ENCODE measurements around the gene DCDC2B. TPM values are rescaled to one million over a fixed set of nuclear protein-coding genes. Genes with fewer than 3 reads are reported as not detected.

DCDC2B gene
- total and polyA plus RNA-seq, 9 of the 15 experiments (the other 6 are each of a cell fraction or from before 2014, with no cell fraction given) = not detected

GRCh38 chr1:32200226-32201010 lies 8.5 kb upstream of the DCDC2B start, which contains the start of gene CCDC28B (continued):
- TF ChIP-seq PRDM10 (IDR thresholded peaks at IDR 0.05; ENCODE audit: partially characterized antibody) (no peak), NR2C1 (IDR thresholded peaks at IDR 0.05) (peak; percentile 53; the same call in 1 of the 2 replicates), NR2C1 (tag; IDR thresholded peaks at IDR 0.05) (peak; percentile 56), DPF2 (IDR thresholded peaks at IDR 0.05) (0 out of 2 replicates have a peak, but pooled peaks have one; percentile 17), KDM5B (IDR thresholded peaks at IDR 0.05; ENCODE audit: insufficient replicate concordance, low read depth, low read length) (peak; percentile 4), POLR2B (IDR thresholded peaks at IDR 0.05; ENCODE audit: low read depth, partially characterized antibody) (peak; percentile 14), SMAD4 (CRISPR knock-in tag; conservative IDR thresholded peaks at IDR 0.05) (0 out of 2 replicates have a peak, but pooled peaks have one; percentile 47), SIRT6 (IDR thresholded peaks at IDR 0.05; ENCODE audit: low read depth, low read length) (no peak), FOXM1 (IDR thresholded peaks at IDR 0.05; ENCODE audit: low read depth) (peak; percentile 45; the same call in 1 of the 2 replicates), FOXM1 (CRISPR knock-in tag; IDR thresholded peaks at IDR 0.05; ENCODE audit: low read depth) (peak; percentile 88), SAP30 (IDR thresholded peaks at IDR 0.05; ENCODE audit: borderline replicate concordance, insufficient read depth, low read depth, low read length, poor library complexity, severe bottlenecking) (peak; percentile 57), E2F6 (IDR thresholded peaks at IDR 0.05; ENCODE audit: borderline replicate concordance in 1 of 2, extremely low read depth in 1 of 2, insufficient read depth in 1 of 2, insufficient read length in 1 of 2, low read depth in 1 of 2, low read length in 1 of 2, poor library complexity in 1 of 2, severe bottlenecking in 1 of 2) (peak; percentile 97 to 98), PBX2 (CRISPR knock-in tag; IDR thresholded peaks at IDR 0.05; ENCODE audit: low read depth) (no peak), PBX2 (tag; conservative IDR thresholded peaks at IDR 0.05; ENCODE audit: low read depth) (peak; percentile 49), MTA1 (IDR thresholded peaks at IDR 0.05; ENCODE audit: borderline replicate concordance) (no peak), ZEB2 (IDR thresholded peaks at IDR 0.05) (0 out of 2 replicates have a peak, but pooled peaks have one; percentile 14), HMGN3 (IDR thresholded peaks at IDR 0.05; ENCODE audit: borderline replicate concordance, extremely low read depth, insufficient read length, low read depth, low read length) (peak; percentile 29), TRIM24 (IDR thresholded peaks at IDR 0.05) (no peak)

All from K562 (cell line).